Panc1 (cell line): ENCODE data around the gene LGI2.

ENCODE experiments used
- CTCF ChIP-seq: fragments of 450-650 bp; IDR thresholded peaks from 2 replicates; pipeline ENCODE4 v1.5.1; 2017; ENCODE audit warnings: mild to moderate bottlenecking
- POLR2AphosphoS5 ChIP-seq: IDR thresholded peaks from 2 replicates; pipeline ENCODE4 v1.6.1; 2012; ENCODE audit warnings: mild to moderate bottlenecking, low read depth, low read length, moderate library complexity
- REST ChIP-seq, 2 experiments: IDR thresholded peaks; 2 replicates each; pipeline ENCODE4 v1.6.1; 2011 to 2012; ENCODE audit warnings: low read depth in 2 of 2, control low read depth in 1 of 2, low read length in 1 of 2, mild to moderate bottlenecking in 1 of 2, moderate library complexity in 1 of 2; ENCODE audit not compliant: insufficient read depth in 1 of 2
- SIN3A ChIP-seq: IDR thresholded peaks from 2 replicates; pipeline ENCODE4 v1.6.1; 2012; ENCODE audit warnings: low read depth, mild to moderate bottlenecking, low read length, moderate library complexity, borderline replicate concordance; ENCODE audit not compliant: insufficient read depth
- TCF7L2 ChIP-seq: IDR thresholded peaks from 2 replicates; pipeline ENCODE4 v1.6.1; 2011; ENCODE audit warnings: mild to moderate bottlenecking, low read depth, low read length, inconsistent platforms

GRCh38 chr4:24952667-24953066 is 78.1 kb downstream of the LGI2 start:
- TF ChIP-seq CTCF = no peak
- TF ChIP-seq POLR2AphosphoS5 = no peak
- TF ChIP-seq SIN3A = no peak
- TF ChIP-seq TCF7L2 = no peak
- no peak for TF ChIP-seq REST (IDR thresholded peaks at IDR 0.05; ENCODE audit: insufficient read depth in 1 of 2, low read depth in 2 of 2, low read length in 1 of 2)
